ENCODE results near the gene COG6. TPM values are rescaled to one million over a fixed set of nuclear protein-coding genes. Genes with fewer than 3 reads are reported as not detected.

Gene COG6
- polyA plus RNA-seq, 1 of the 3 experiments (the other 2 are of a cell fraction), result 13.1 TPM

- H2AFZ ChIP-seq (ENCODE audit: low read depth), result no peak overlapping the region
- H3K79me2 ChIP-seq (ENCODE audit: insufficient read depth), result no peaks in the 10 kb centered on the region; the same call in 1 of the 2 replicates
- no peak for TF ChIP-seq CHD2 (IDR thresholded peaks at IDR 0.05; ENCODE audit: low read length, partially characterized antibody)
- no peak for TF ChIP-seq MAX (IDR thresholded peaks at IDR 0.05; ENCODE audit: low read depth)
- TF ChIP-seq RXRA (IDR thresholded peaks at IDR 0.05; ENCODE audit: borderline replicate concordance, low read depth), result no peak
- no peak for TF ChIP-seq EP300 (IDR thresholded peaks at IDR 0.05; ENCODE audit: borderline replicate concordance in 1 of 2, low read depth in 1 of 2, low read length in 1 of 2)
- no peak for TF ChIP-seq TEAD4 (IDR thresholded peaks at IDR 0.05; ENCODE audit: borderline replicate concordance, insufficient read depth)
- no peak for TF ChIP-seq FOXM1 (IDR thresholded peaks at IDR 0.05; ENCODE audit: low read depth)
- TF ChIP-seq NRF1 (IDR thresholded peaks at IDR 0.05; ENCODE audit: low read depth, low read length), result no peak
- no peak for TF ChIP-seq JUND (IDR thresholded peaks at IDR 0.05)
- TF ChIP-seq EZH2phosphoT487 (IDR thresholded peaks at IDR 0.05; ENCODE audit: borderline replicate concordance, low read depth), result no peak
- no peak for TF ChIP-seq FOSL2 (IDR thresholded peaks at IDR 0.05; ENCODE audit: borderline replicate concordance, low read depth)
- TF ChIP-seq USF1 (IDR thresholded peaks at IDR 0.05; ENCODE audit: borderline replicate concordance, low read depth), result no peak
- no peak for TF ChIP-seq CTCF (IDR thresholded peaks at IDR 0.05)
- TF ChIP-seq ELF1 (IDR thresholded peaks at IDR 0.05), result no peak
- TF ChIP-seq FOXJ3 (CRISPR knock-in tag; IDR thresholded peaks at IDR 0.05), result no peak
- H4K20me1 ChIP-seq (ENCODE audit: insufficient read depth), result no peaks in the 10 kb centered on the region
- no peak overlapping the region for H3K4me2 ChIP-seq
- 81% methylated on average over 3 of the region's 3 CpGs for WGBS (ENCODE audit: low lambda C conversion rate)
- no peak overlapping the region for H3K4me3 ChIP-seq (ENCODE audit: low read depth in 2 of 2, low read length in 1 of 2)
- H3K4me1 ChIP-seq (ENCODE audit: control insufficient read depth in 1 of 2, insufficient read depth in 2 of 2, low read depth in 1 of 2, low read length in 1 of 2), result peaks cover 0 to 9% of the 10 kb centered on the region in 2 experiments; a peak in 2 of 4 replicates
- ChIA-PET CTCF (interaction anchor here (1.7 to 6.2 kb wide), 3 partner anchors 10 to 190 kb away, joined by 5 to 30 read pairs (median 7); no protein-coding TSS in a partner anchor), POLR2A (no interaction called here)
- H3K9me3 ChIP-seq, result no peaks in the 10 kb centered on the region
- no peaks in the 10 kb centered on the region for H3K27me3 ChIP-seq (ENCODE audit: insufficient read depth)
- no peaks in the 10 kb centered on the region for H3K36me3 ChIP-seq (replicated peaks in 1 of 2; ENCODE audit: control insufficient read depth in 1 of 2, insufficient read depth in 2 of 2, low read length in 1 of 2)
- no peak for DNase-seq
- H3K9me2 ChIP-seq, result no peaks in the 10 kb centered on the region
- H3F3A ChIP-seq (replicated peaks; ENCODE audit: insufficient read depth), result no peaks in the 10 kb centered on the region
- H3K27ac ChIP-seq (ENCODE audit: low read depth in 2 of 2, low read length in 1 of 2), result no peak overlapping the region
- H3K9ac ChIP-seq, result no peak overlapping the region
These were observed 49.7 kb upstream of the COG6 start for GRCh38 chr13:39605677-39606320.

GRCh38 chr13:39607876-39608275 lies 47.6 kb upstream of the COG6 start:
- no peaks in the 10 kb centered on the region for H4K20me1 ChIP-seq (ENCODE audit: insufficient read depth)
- no peak overlapping the region for H3K4me3 ChIP-seq (ENCODE audit: low read depth in 2 of 2, low read length in 1 of 2)
- ChIA-PET CTCF (interaction anchor here (2.0 to 6.2 kb wide), 2 partner anchors 8 to 10 kb away, joined by 5 to 30 read pairs; no protein-coding TSS in a partner anchor), POLR2A (no interaction called here)
- H3K9me2 ChIP-seq, result no peaks in the 10 kb centered on the region
- no peaks in the 10 kb centered on the region for H3K27me3 ChIP-seq (ENCODE audit: insufficient read depth)
- H2AFZ ChIP-seq (ENCODE audit: low read depth), result no peak overlapping the region
- H3K36me3 ChIP-seq (replicated peaks in 1 of 2; ENCODE audit: control insufficient read depth in 1 of 2, insufficient read depth in 2 of 2, low read length in 1 of 2), result no peaks in the 10 kb centered on the region
- no peaks in the 10 kb centered on the region for H3K79me2 ChIP-seq (ENCODE audit: insufficient read depth)
- peaks cover 0 to 7% of the 10 kb centered on the region in 2 experiments; a peak in 1 of 4 replicates for H3K4me1 ChIP-seq (ENCODE audit: control insufficient read depth in 1 of 2, insufficient read depth in 2 of 2, low read depth in 1 of 2, low read length in 1 of 2)
- H3K27ac ChIP-seq (ENCODE audit: low read depth in 2 of 2, low read length in 1 of 2), result no peak overlapping the region
- H3K9me3 ChIP-seq, result no peaks in the 10 kb centered on the region
- 76% methylated on average over 3 of the region's 4 CpGs for WGBS (ENCODE audit: low lambda C conversion rate)
- no peak overlapping the region for H3K4me2 ChIP-seq
- no peak overlapping the region for H3K9ac ChIP-seq
- DNase-seq, result no peak
- H3F3A ChIP-seq (replicated peaks; ENCODE audit: insufficient read depth), result no peaks in the 10 kb centered on the region
- TF ChIP-seq USF2 (IDR thresholded peaks at IDR 0.05; ENCODE audit: borderline replicate concordance, low read depth, low read length), result no peak
- TF ChIP-seq RFX5 (IDR thresholded peaks at IDR 0.05; ENCODE audit: low read length), result no peak
- no peak for TF ChIP-seq MEF2A (IDR thresholded peaks at IDR 0.05; ENCODE audit: borderline replicate concordance, low read depth)
- TF ChIP-seq TAF1 (IDR thresholded peaks at IDR 0.05; ENCODE audit: borderline replicate concordance, low read depth, low read length), result no peak
- TF ChIP-seq RXRA (IDR thresholded peaks at IDR 0.05; ENCODE audit: borderline replicate concordance, low read depth), result no peak
- no peak for TF ChIP-seq RAD21 (IDR thresholded peaks at IDR 0.05; ENCODE audit: low read length)
- TF ChIP-seq IRF3 (IDR thresholded peaks at IDR 0.05; ENCODE audit: low read depth, low read length), result no peak
- TF ChIP-seq USF1 (IDR thresholded peaks at IDR 0.05; ENCODE audit: borderline replicate concordance, low read depth), result no peak
- no peak for TF ChIP-seq EP300 (IDR thresholded peaks at IDR 0.05; ENCODE audit: borderline replicate concordance in 1 of 2, low read depth in 1 of 2, low read length in 1 of 2)
